Right atrium auricular region (tissue), 2 donors: Measurements from ENCODE around the gene OR13C3. TPM values are rescaled to one million over a fixed set of nuclear protein-coding genes. Genes with fewer than 3 reads are reported as not detected.
"Not testable (repeated sequence)": the region's sequence is repeated elsewhere in the genome, so short reads cannot be mapped to it uniquely, and the experiment has no call there.

Experiments used
- DNase-seq: peaks from one replicate; pipeline ENCODE4 v3.0.0-alpha.2; 2019; ENCODE audit warnings: low spot score
- H3K27ac ChIP-seq, 2 donors: fragments of 200-600 bp; sonication (generic); 1 replicate in 1 of 2; 2 replicates in 1 of 2; pipeline ENCODE4 v1.5.1; 2016 to 2019
- H3K27me3 ChIP-seq, 2 donors: fragments of 200-600 bp; sonication (generic); one replicate each; pipeline versions ENCODE4 v1.5.1 to v1.6.0; 2017 to 2019
- H3K36me3 ChIP-seq: fragments of 200-600 bp; sonication (generic); one replicate; pipeline ENCODE4 v1.5.1; 2016
- H3K4me1 ChIP-seq, 2 donors: fragments of 200-600 bp; sonication (generic); one replicate each; pipeline versions ENCODE4 v1.5.1 to v1.6.0; 2017 to 2019
- H3K4me3 ChIP-seq, 2 donors: fragments of 200-600 bp; sonication (generic); 1 replicate in 1 of 2; 2 replicates in 1 of 2; pipeline ENCODE4 v1.5.1; 2017 to 2019; ENCODE audit warnings: mild to moderate bottlenecking in 1 of 2, moderate library complexity in 1 of 2
- H3K9me3 ChIP-seq, 2 donors: fragments of 200-600 bp; sonication (generic); one replicate each; pipeline ENCODE4 v1.5.1; 2019
- total RNA-seq, 2 donors: library from RNA; depleted of rRNA; stranded (reverse); fragments of >200 nt; gene quantifications; one replicate each; pipeline ENCODE4 v1.1.0, GENCODE V29; 2016
- TF ChIP-seq, protein P1 (sequence below), 2 donors: fragments of 200-600 bp; sonication (generic); IDR thresholded peaks; one replicate each; pipeline ENCODE4 v1.5.1; 2019; ENCODE audit warnings: antibody characterized with exemption in 2 of 2

Gene OR13C3
- total RNA-seq, 2 donors from 2014 or later, result not detected

DNA sequence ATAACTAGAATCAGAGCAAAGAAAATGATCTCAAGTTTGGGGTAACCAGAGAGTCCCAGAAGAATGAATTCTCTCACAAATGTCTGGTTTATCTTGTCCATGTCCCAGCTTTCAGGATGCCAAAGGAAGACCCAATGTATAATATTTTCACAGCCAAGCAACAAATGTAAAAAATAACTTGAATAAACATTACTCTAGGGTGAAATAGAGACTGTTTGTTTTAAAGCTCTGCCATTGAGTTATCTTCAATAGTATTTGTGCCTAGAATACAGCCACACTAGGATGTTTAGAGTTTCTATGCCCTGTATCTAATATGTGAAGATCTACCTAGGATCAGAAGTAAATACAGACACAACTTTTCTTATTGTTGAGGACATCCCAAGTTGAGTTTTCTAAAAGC, 9.5 kb downstream of the OR13C3 start, which contains the start of gene OR13C4:
Gene OR13C4, minus strand, starts transcription at position 101 of the 400 bp plus-strand sequence. Its CDS starts 0 bp downstream, at position 101.
- no peaks in the 10 kb centered on the region for H3K9me3 ChIP-seq
- no peak within 1 kb of the TSS for H3K4me3 ChIP-seq
- no peaks in the 10 kb centered on the region for H3K27me3 ChIP-seq
- TF ChIP-seq, protein P1, sequence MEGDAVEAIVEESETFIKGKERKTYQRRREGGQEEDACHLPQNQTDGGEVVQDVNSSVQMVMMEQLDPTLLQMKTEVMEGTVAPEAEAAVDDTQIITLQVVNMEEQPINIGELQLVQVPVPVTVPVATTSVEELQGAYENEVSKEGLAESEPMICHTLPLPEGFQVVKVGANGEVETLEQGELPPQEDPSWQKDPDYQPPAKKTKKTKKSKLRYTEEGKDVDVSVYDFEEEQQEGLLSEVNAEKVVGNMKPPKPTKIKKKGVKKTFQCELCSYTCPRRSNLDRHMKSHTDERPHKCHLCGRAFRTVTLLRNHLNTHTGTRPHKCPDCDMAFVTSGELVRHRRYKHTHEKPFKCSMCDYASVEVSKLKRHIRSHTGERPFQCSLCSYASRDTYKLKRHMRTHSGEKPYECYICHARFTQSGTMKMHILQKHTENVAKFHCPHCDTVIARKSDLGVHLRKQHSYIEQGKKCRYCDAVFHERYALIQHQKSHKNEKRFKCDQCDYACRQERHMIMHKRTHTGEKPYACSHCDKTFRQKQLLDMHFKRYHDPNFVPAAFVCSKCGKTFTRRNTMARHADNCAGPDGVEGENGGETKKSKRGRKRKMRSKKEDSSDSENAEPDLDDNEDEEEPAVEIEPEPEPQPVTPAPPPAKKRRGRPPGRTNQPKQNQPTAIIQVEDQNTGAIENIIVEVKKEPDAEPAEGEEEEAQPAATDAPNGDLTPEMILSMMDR (IDR thresholded peaks at IDR 0.05), result no peak
- DNase-seq, result no peak
- no peaks in the 10 kb centered on the region for H3K4me1 ChIP-seq
- no peak within 1 kb of the TSS for H3K27ac ChIP-seq
- H3K36me3 ChIP-seq, result no peaks in the 10 kb centered on the region

DNA sequence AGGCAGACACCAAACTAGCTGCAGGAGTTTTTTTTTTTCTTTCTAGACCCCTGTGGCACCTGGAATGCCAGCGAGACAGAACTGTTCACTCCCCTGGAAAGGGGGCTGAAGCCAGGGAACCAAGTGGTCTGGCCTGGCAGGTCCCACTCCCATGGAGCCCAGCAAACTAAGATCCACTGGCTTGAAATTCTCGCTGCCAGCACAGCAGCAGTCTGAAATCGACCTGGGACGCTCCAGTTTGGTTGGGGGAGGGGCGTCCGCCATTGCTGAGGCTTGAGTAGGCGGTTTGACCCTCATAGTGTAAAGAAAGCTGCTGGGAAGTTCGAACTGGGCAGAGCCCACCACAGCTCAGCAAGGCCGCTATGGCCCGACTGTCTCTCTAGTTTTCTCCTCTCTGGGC, 16.4 kb downstream of the OR13C3 start:
- not testable (repeated sequence) for H3K36me3 ChIP-seq, H3K27me3 ChIP-seq, H3K4me1 ChIP-seq, H3K27ac ChIP-seq, H3K9me3 ChIP-seq, H3K4me3 ChIP-seq, DNase-seq

DNA sequence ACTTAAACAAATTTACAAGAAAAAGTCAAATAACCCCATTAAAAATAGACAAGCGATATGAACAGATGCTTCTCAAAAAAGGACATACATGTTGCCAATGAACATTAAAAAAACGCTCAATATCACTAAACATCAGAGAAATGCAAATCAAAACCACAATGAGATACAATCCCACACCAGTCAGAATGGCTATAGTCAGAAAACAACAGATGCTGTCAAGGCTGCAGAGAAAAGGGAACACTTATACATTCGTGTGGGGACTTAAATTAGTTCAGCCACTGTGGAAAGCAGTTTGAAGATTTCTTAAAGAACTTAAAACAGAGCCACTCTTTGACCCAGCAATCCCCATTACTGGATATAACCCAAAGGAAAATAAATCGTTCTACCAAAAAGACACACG, 21.8 kb downstream of the OR13C3 start:
- TF ChIP-seq, protein P1 (IDR thresholded peaks at IDR 0.05), result no peak
- no peaks in the 10 kb centered on the region for H3K36me3 ChIP-seq
- no peaks in the 10 kb centered on the region for H3K9me3 ChIP-seq
- no peaks in the 10 kb centered on the region for H3K27me3 ChIP-seq
- H3K4me1 ChIP-seq, result no peaks in the 10 kb centered on the region
- H3K27ac ChIP-seq, result no peak overlapping the region
- DNase-seq, result no peak
- no peak overlapping the region for H3K4me3 ChIP-seq

DNA sequence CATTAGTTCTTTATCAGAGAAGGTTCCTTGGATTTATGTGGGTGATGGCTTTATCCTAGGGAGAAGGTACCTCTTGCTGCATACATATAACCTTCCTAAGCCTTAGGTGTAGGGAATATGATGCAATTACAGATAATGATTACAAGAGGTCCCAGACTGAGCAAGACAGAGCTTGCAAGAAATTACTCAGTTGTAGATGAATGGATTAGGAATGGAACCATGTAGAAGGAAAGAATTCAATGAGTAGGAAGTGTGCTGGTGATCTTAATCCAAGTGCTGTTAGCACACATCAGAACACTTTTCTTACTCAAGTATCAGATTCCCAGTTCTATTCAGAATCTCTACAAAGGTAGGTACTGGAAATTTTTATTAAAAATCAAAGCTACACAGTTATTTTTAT, 30.1 kb downstream of the OR13C3 start:
- DNase-seq, result no peak
- Histone ChIP-seq H3K9me3 (no peaks in the 10 kb centered on the region), H3K27me3 (no peaks in the 10 kb centered on the region), H3K27ac (no peak overlapping the region), H3K4me1 (no peaks in the 10 kb centered on the region), H3K4me3 (no peak overlapping the region), H3K36me3 (no peaks in the 10 kb centered on the region)
- TF ChIP-seq, protein P1 (IDR thresholded peaks at IDR 0.05), result no peak

DNA sequence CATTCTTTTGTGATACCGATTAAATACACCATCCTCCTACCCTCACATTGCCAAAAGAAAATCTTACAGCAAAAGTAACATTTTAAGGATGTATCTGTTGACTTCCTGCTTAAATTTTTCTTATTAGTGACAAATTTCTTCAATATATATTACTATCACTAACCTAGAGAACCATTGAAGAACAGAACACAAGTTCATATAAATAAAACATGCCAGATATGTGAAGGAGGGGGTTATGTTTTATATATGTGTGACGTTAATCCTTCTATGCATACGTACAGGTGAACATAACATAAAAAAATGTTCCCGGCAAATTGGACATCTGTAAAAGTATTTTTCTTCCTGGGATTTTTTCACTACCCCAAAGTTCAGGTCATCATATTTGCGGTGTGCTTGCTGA, 32.7 kb downstream of the OR13C3 start, which contains the start of gene OR13F1:
Gene OR13F1, plus strand, starts transcription at position 301 of the 400 bp plus-strand sequence. Its CDS starts 0 bp downstream, at position 301.
- H3K27me3 ChIP-seq, result no peaks in the 10 kb centered on the region
- no peak within 1 kb of the TSS for H3K4me3 ChIP-seq
- TF ChIP-seq, protein P1 (IDR thresholded peaks at IDR 0.05), result no peak
- H3K9me3 ChIP-seq, result no peaks in the 10 kb centered on the region
- H3K36me3 ChIP-seq, result no peaks in the 10 kb centered on the region
- H3K27ac ChIP-seq, result no peak within 1 kb of the TSS
- H3K4me1 ChIP-seq, result no peaks in the 10 kb centered on the region
- DNase-seq, result no peak

DNA sequence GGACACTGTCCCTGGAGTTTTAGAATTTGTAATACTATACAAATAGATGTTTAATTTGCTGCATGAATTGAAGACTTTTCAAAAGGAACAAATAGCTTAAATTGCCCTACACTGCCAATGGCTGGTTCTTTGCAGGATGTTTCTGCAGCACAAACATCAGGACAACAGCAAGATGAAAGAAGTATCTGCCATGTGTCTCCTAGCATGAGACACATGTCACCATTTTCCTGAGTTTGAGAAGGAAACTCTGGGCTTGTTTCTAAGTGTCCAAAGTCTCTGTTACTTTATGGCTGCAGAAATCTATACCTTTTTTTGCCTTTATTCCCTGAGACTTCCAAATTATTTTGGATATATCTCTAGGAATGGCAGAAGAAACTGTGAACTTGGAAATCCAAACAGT, 33.2 kb downstream of the OR13C3 start:
- Histone ChIP-seq H3K27ac (no peak overlapping the region), H3K4me1 (no peaks in the 10 kb centered on the region), H3K27me3 (no peaks in the 10 kb centered on the region), H3K4me3 (no peak overlapping the region), H3K36me3 (no peaks in the 10 kb centered on the region), H3K9me3 (no peaks in the 10 kb centered on the region)
- TF ChIP-seq, protein P1 (IDR thresholded peaks at IDR 0.05), result no peak
- DNase-seq, result no peak
